IPS-18a (cell line): ENCODE measurements around the gene ATF7IP.

Source experiments
- H3K27ac ChIP-seq: one replicate; pipeline ENCODE4 v1.5.1; 2013; ENCODE audit warnings: low read length
- H3K27me3 ChIP-seq: one replicate; pipeline ENCODE4 v1.6.1; 2013; ENCODE audit warnings: mild to moderate bottlenecking, low read length; ENCODE audit not compliant: control insufficient read depth, insufficient read depth
- H3K36me3 ChIP-seq: one replicate; pipeline ENCODE4 v1.6.1; 2013; ENCODE audit warnings: low read depth, low read length; ENCODE audit not compliant: control insufficient read depth
- H3K4me1 ChIP-seq: one replicate; pipeline ENCODE4 v1.6.1; 2013; ENCODE audit warnings: low read depth, low read length; ENCODE audit not compliant: control insufficient read depth
- H3K4me3 ChIP-seq: one replicate; pipeline ENCODE4 v1.5.1; 2013; ENCODE audit warnings: low read length
- H3K9ac ChIP-seq: one replicate; pipeline ENCODE4 v1.6.1; 2013; ENCODE audit warnings: mild to moderate bottlenecking, low read length, moderate library complexity
- H3K9me3 ChIP-seq: one replicate; pipeline ENCODE4 v1.6.1; 2013; ENCODE audit warnings: low read depth, low read length; ENCODE audit not compliant: control insufficient read depth

The ATF7IP gene

GRCh38 chr12:14510574-14510973 lies 145.1 kb downstream of the ATF7IP start:
- no peaks in the 10 kb centered on the region for H3K9me3 ChIP-seq
- H3K36me3 ChIP-seq: peaks cover 4% of the 10 kb centered on the region
- H3K4me1 ChIP-seq: no peaks in the 10 kb centered on the region
- H3K9ac ChIP-seq: no peak overlapping the region
- H3K27ac ChIP-seq: no peak overlapping the region
- H3K4me3 ChIP-seq: no peak overlapping the region
- no peaks in the 10 kb centered on the region for H3K27me3 ChIP-seq

GRCh38 chr12:14514154-14514842 lies 148.8 kb downstream of the ATF7IP start:
- Histone ChIP-seq H3K4me3 (no peak overlapping the region), H3K36me3 (no peaks in the 10 kb centered on the region), H3K27me3 (no peaks in the 10 kb centered on the region), H3K4me1 (no peaks in the 10 kb centered on the region), H3K9ac (no peak overlapping the region), H3K9me3 (no peaks in the 10 kb centered on the region), H3K27ac (no peak overlapping the region)

GRCh38 chr12:14514946-14515345 lies 149.5 kb downstream of the ATF7IP start:
- Histone ChIP-seq H3K9me3 (no peaks in the 10 kb centered on the region), H3K9ac (no peak overlapping the region), H3K4me1 (no peaks in the 10 kb centered on the region), H3K27me3 (no peaks in the 10 kb centered on the region), H3K36me3 (no peaks in the 10 kb centered on the region), H3K4me3 (no peak overlapping the region), H3K27ac (no peak overlapping the region)

- no peaks in the 10 kb centered on the region for H3K9me3 ChIP-seq
- no peaks in the 10 kb centered on the region for H3K36me3 ChIP-seq
- no peaks in the 10 kb centered on the region for H3K4me1 ChIP-seq
- no peak overlapping the region for H3K27ac ChIP-seq
- no peak overlapping the region for H3K4me3 ChIP-seq
- no peaks in the 10 kb centered on the region for H3K27me3 ChIP-seq
- H3K9ac ChIP-seq: no peak overlapping the region
Measured at GRCh38 chr12:14521822-14522221, 156.3 kb downstream of the ATF7IP start.

GRCh38 chr12:14525964-14526363 lies 160.5 kb downstream of the ATF7IP start:
- Histone ChIP-seq H3K9me3 (no peaks in the 10 kb centered on the region), H3K9ac (no peak overlapping the region)

GRCh38 chr12:14532152-14532551 lies 166.7 kb downstream of the ATF7IP start:
- H3K9ac ChIP-seq: no peak overlapping the region
- no peaks in the 10 kb centered on the region for H3K9me3 ChIP-seq
- H3K4me1 ChIP-seq: no peaks in the 10 kb centered on the region
- H3K27me3 ChIP-seq: no peaks in the 10 kb centered on the region
- no peak overlapping the region for H3K4me3 ChIP-seq
- H3K36me3 ChIP-seq: no peaks in the 10 kb centered on the region
- no peak overlapping the region for H3K27ac ChIP-seq

More at GRCh38 chr12:14525964-14526363, 160.5 kb downstream of the ATF7IP start:
- no peaks in the 10 kb centered on the region for H3K27me3 ChIP-seq
- no peaks in the 10 kb centered on the region for H3K36me3 ChIP-seq
- H3K4me1 ChIP-seq: no peaks in the 10 kb centered on the region
- H3K27ac ChIP-seq: no peak overlapping the region
- H3K4me3 ChIP-seq: no peak overlapping the region

GRCh38 chr12:14537088-14537487 lies 171.6 kb downstream of the ATF7IP start:
- no peak overlapping the region for H3K9ac ChIP-seq
- H3K4me1 ChIP-seq: no peaks in the 10 kb centered on the region
- no peaks in the 10 kb centered on the region for H3K36me3 ChIP-seq
- no peaks in the 10 kb centered on the region for H3K9me3 ChIP-seq
- no peak overlapping the region for H3K4me3 ChIP-seq
- no peaks in the 10 kb centered on the region for H3K27me3 ChIP-seq
- no peak overlapping the region for H3K27ac ChIP-seq

- H3K9ac ChIP-seq: no peak overlapping the region
- H3K4me1 ChIP-seq: no peaks in the 10 kb centered on the region
- no peak overlapping the region for H3K27ac ChIP-seq
- no peaks in the 10 kb centered on the region for H3K27me3 ChIP-seq
- no peak overlapping the region for H3K4me3 ChIP-seq
- no peaks in the 10 kb centered on the region for H3K9me3 ChIP-seq
- H3K36me3 ChIP-seq: no peaks in the 10 kb centered on the region
Measured at GRCh38 chr12:14540801-14541462, 175.4 kb downstream of the ATF7IP start.

GRCh38 chr12:14545144-14546124 lies 180.0 kb downstream of the ATF7IP start:
- no peaks in the 10 kb centered on the region for H3K4me1 ChIP-seq
- no peaks in the 10 kb centered on the region for H3K9me3 ChIP-seq
- no peaks in the 10 kb centered on the region for H3K36me3 ChIP-seq
- no peak overlapping the region for H3K4me3 ChIP-seq
- no peak overlapping the region for H3K9ac ChIP-seq
- no peak overlapping the region for H3K27ac ChIP-seq
- no peaks in the 10 kb centered on the region for H3K27me3 ChIP-seq

- Histone ChIP-seq H3K4me1 (no peaks in the 10 kb centered on the region), H3K27me3 (no peaks in the 10 kb centered on the region), H3K36me3 (no peaks in the 10 kb centered on the region), H3K4me3 (no peak overlapping the region), H3K27ac (no peak overlapping the region), H3K9me3 (no peaks in the 10 kb centered on the region), H3K9ac (no peak overlapping the region)
Measured at GRCh38 chr12:14547571-14547970, 182.1 kb downstream of the ATF7IP start.

- Histone ChIP-seq H3K9ac (no peak overlapping the region), H3K27me3 (no peaks in the 10 kb centered on the region), H3K4me1 (no peaks in the 10 kb centered on the region), H3K4me3 (no peak overlapping the region), H3K36me3 (no peaks in the 10 kb centered on the region), H3K9me3 (no peaks in the 10 kb centered on the region), H3K27ac (no peak overlapping the region)
Measured at GRCh38 chr12:14548609-14549008, 183.1 kb downstream of the ATF7IP start.
